Trophoblast cell (in vitro differentiated cells and primary cell): ENCODE measurements around the gene ANAPC5.
"Not testable (repeated sequence)": the region's sequence is repeated elsewhere in the genome, so short reads cannot be mapped to it uniquely, and the experiment has no call there.

Experiments used
- DNase-seq, 2 donors: peaks; one replicate each; pipeline ENCODE4 v3.0.0-alpha.2; 2016
- H2AFZ ChIP-seq: 2 replicates; pipeline ENCODE4 v1.6.1; 2013; ENCODE audit warnings: low read length, moderate library complexity, mild to moderate bottlenecking; ENCODE audit not compliant: insufficient read depth, poor library complexity
- H2AK5ac ChIP-seq: 2 replicates; pipeline ENCODE4 v1.6.1; 2013; ENCODE audit warnings: mild to moderate bottlenecking, low read length
- H2BK120ac ChIP-seq: 2 replicates; pipeline ENCODE4 v1.6.1; 2013; ENCODE audit warnings: low read length, mild to moderate bottlenecking, moderate library complexity; ENCODE audit not compliant: insufficient read depth, poor library complexity
- H2BK12ac ChIP-seq: 2 replicates; pipeline ENCODE4 v1.6.1; 2013; ENCODE audit warnings: mild to moderate bottlenecking, low read length, moderate library complexity
- H2BK5ac ChIP-seq: 2 replicates; pipeline ENCODE4 v1.6.1; 2013; ENCODE audit warnings: low read length, low read depth, moderate library complexity, mild to moderate bottlenecking; ENCODE audit not compliant: poor library complexity
- H3K14ac ChIP-seq: 2 replicates; pipeline ENCODE4 v1.6.1; 2013; ENCODE audit warnings: mild to moderate bottlenecking, low read length
- H3K18ac ChIP-seq: 2 replicates; pipeline ENCODE4 v1.6.1; 2013; ENCODE audit warnings: mild to moderate bottlenecking, low read length
- H3K23ac ChIP-seq: 2 replicates; pipeline ENCODE4 v1.6.1; 2013; ENCODE audit warnings: low read length
- H3K27ac ChIP-seq: 2 replicates; pipeline ENCODE4 v1.5.1; 2013; ENCODE audit warnings: low read depth, mild to moderate bottlenecking, inconsistent platforms, low read length, moderate library complexity
- H3K27me3 ChIP-seq: 2 replicates; pipeline ENCODE4 v1.6.1; 2013; ENCODE audit warnings: inconsistent platforms, mild to moderate bottlenecking, low read length, moderate library complexity; ENCODE audit not compliant: insufficient read depth
- H3K36me3 ChIP-seq, 2 experiments: 1 replicate in 1 of 2; 2 replicates in 1 of 2; pipeline ENCODE4 v1.6.1; 2013; ENCODE audit warnings: low read length in 2 of 2, mild to moderate bottlenecking in 2 of 2, moderate library complexity in 1 of 2; ENCODE audit not compliant: insufficient read depth in 2 of 2, control insufficient read depth in 1 of 2
- H3K4ac ChIP-seq: 2 replicates; pipeline ENCODE4 v1.6.1; 2013; ENCODE audit warnings: low read depth, mild to moderate bottlenecking, low read length, moderate library complexity
- H3K4me1 ChIP-seq, 2 experiments: 1 replicate in 1 of 2; 2 replicates in 1 of 2; pipeline ENCODE4 v1.6.1; 2013; ENCODE audit warnings: low read length in 2 of 2, mild to moderate bottlenecking in 2 of 2, moderate library complexity in 1 of 2; ENCODE audit not compliant: insufficient read depth in 2 of 2, control insufficient read depth in 1 of 2
- H3K4me2 ChIP-seq: 2 replicates; pipeline ENCODE4 v1.6.1; 2013; ENCODE audit warnings: inconsistent platforms, mild to moderate bottlenecking, low read length, moderate library complexity
- H3K4me3 ChIP-seq: 2 replicates; pipeline ENCODE4 v1.5.1; 2013; ENCODE audit warnings: mild to moderate bottlenecking, low read depth, low read length, inconsistent platforms
- H3K79me1 ChIP-seq: one replicate; pipeline ENCODE4 v1.6.1; 2013; ENCODE audit warnings: low read length
- H3K79me2 ChIP-seq: 2 replicates; pipeline ENCODE4 v1.6.1; 2013; ENCODE audit warnings: low read length, mild to moderate bottlenecking; ENCODE audit not compliant: control insufficient read depth, insufficient read depth, poor library complexity
- H3K9ac ChIP-seq: 2 replicates; pipeline ENCODE4 v1.6.1; 2013; ENCODE audit warnings: mild to moderate bottlenecking, low read length
- H3K9me3 ChIP-seq: 2 replicates; pipeline ENCODE4 v1.6.1; 2013; ENCODE audit warnings: low read depth, mild to moderate bottlenecking, control low read depth, inconsistent platforms, low read length; ENCODE audit not compliant: insufficient read depth
- H4K12ac ChIP-seq: 2 replicates; pipeline ENCODE4 v1.6.1; 2013; ENCODE audit warnings: low read depth, mild to moderate bottlenecking, low read length, moderate library complexity
- H4K8ac ChIP-seq: 2 replicates; pipeline ENCODE4 v1.6.1; 2013; ENCODE audit warnings: low read depth, mild to moderate bottlenecking, low read length, moderate library complexity
- H4K91ac ChIP-seq: one replicate; pipeline ENCODE4 v1.6.1; 2013; ENCODE audit warnings: low read depth, mild to moderate bottlenecking, low read length, moderate library complexity
- WGBS: extraction: QIAGEN DNeasy Blood & Tissue Kit; methylation state at CpG from one replicate; pipeline ENCODE4 v1.1.7; 2013; ENCODE audit warnings: missing lambda C conversion rate; ENCODE audit not compliant: insufficient read length, insufficient coverage; ENCODE audit errors: extremely low coverage; 5-methylcytosine and 5-hydroxymethylcytosine counted together

The ANAPC5 gene

GRCh38 chr12:121379945-121380344 lies 27.7 kb upstream of the ANAPC5 start:
- H3K79me2 ChIP-seq: no peaks in the 10 kb centered on the region
- no peak for DNase-seq
- H3K27me3 ChIP-seq: no peaks in the 10 kb centered on the region
- H2BK12ac ChIP-seq: no peak overlapping the region
- H3K4me2 ChIP-seq: no peak overlapping the region
- H4K91ac ChIP-seq: no peak overlapping the region
- no peak overlapping the region for H3K4me3 ChIP-seq
- no peaks in the 10 kb centered on the region for H3K9me3 ChIP-seq
- H3K9ac ChIP-seq: no peak overlapping the region
- no peaks in the 10 kb centered on the region for H3K4me1 ChIP-seq
- no peak overlapping the region for H3K4ac ChIP-seq
- H2AK5ac ChIP-seq: no peak overlapping the region
- no peak overlapping the region for H4K12ac ChIP-seq
- no peaks in the 10 kb centered on the region for H3K79me1 ChIP-seq
- H2BK5ac ChIP-seq: no peak overlapping the region
- H3K36me3 ChIP-seq: no peaks in the 10 kb centered on the region
- H3K18ac ChIP-seq: no peak overlapping the region
- no peak overlapping the region for H3K23ac ChIP-seq
- no peak overlapping the region for H3K27ac ChIP-seq
- no peak overlapping the region for H3K14ac ChIP-seq
- no CpG with 5 or more reads among the region's 10 CpGs for WGBS
- no peak overlapping the region for H2BK120ac ChIP-seq
- no peak overlapping the region for H4K8ac ChIP-seq
- no peak overlapping the region for H2AFZ ChIP-seq

DNA sequence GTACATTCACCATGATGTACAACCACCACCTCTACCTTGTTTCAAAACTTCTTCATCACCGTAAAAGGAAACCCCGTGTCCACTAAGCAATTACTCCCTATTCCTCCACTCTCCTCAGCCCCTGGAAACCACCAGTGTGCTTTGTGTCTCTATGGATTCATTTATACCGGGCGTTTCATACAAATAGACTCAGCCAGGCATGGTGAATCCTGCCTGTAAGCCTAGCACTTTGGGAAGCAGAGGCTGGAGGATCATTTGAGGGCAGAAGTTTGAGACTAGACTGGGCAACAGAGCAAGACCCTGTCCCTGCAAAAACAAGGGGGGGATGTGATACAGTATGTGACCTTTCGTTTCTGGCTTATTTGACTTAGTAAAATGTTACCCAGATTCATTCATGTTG lies 26.5 kb upstream of the ANAPC5 start:
- Histone ChIP-seq H3K36me3 (no peaks in the 10 kb centered on the region), H4K8ac (no peak overlapping the region)
- no CpG with 5 or more reads among the region's 5 CpGs for WGBS

GRCh38 chr12:121376754-121377697 lies 24.8 kb upstream of the ANAPC5 start:
- H3K79me1 ChIP-seq: no peaks in the 10 kb centered on the region
- H2BK12ac ChIP-seq: no peak overlapping the region
- no peak for DNase-seq
- no peak overlapping the region for H3K18ac ChIP-seq
- H4K8ac ChIP-seq: no peak overlapping the region
- H2AK5ac ChIP-seq: no peak overlapping the region
- H2BK120ac ChIP-seq: no peak overlapping the region
- H3K79me2 ChIP-seq: no peaks in the 10 kb centered on the region
- no peak overlapping the region for H3K4me3 ChIP-seq
- no peak overlapping the region for H3K4me2 ChIP-seq
- H4K91ac ChIP-seq: no peak overlapping the region
- H3K36me3 ChIP-seq: no peaks in the 10 kb centered on the region
- H2AFZ ChIP-seq: no peak overlapping the region
- H3K9me3 ChIP-seq: no peaks in the 10 kb centered on the region
- no peaks in the 10 kb centered on the region for H3K27me3 ChIP-seq
- H4K12ac ChIP-seq: no peak overlapping the region
- H3K14ac ChIP-seq: no peak overlapping the region
- H3K23ac ChIP-seq: no peak overlapping the region
- WGBS: no CpG with 5 or more reads among the region's 8 CpGs
- H3K4me1 ChIP-seq: no peaks in the 10 kb centered on the region
- no peak overlapping the region for H3K27ac ChIP-seq
- H3K9ac ChIP-seq: no peak overlapping the region
- no peak overlapping the region for H2BK5ac ChIP-seq
- H3K4ac ChIP-seq: no peak overlapping the region

More for the DNA sequence above, 26.5 kb upstream of the ANAPC5 start:
- Histone ChIP-seq H3K9ac (no peak overlapping the region), H3K79me2 (no peaks in the 10 kb centered on the region), H4K12ac (no peak overlapping the region), H3K4me2 (no peak overlapping the region), H3K18ac (no peak overlapping the region), H2BK120ac (no peak overlapping the region), H2BK12ac (no peak overlapping the region), H3K23ac (no peak overlapping the region), H3K27me3 (no peaks in the 10 kb centered on the region), H2AK5ac (no peak overlapping the region), H2AFZ (no peak overlapping the region), H3K79me1 (no peaks in the 10 kb centered on the region), H4K91ac (no peak overlapping the region), H3K14ac (no peak overlapping the region), H3K27ac (no peak overlapping the region), H3K4me1 (no peaks in the 10 kb centered on the region), H3K4me3 (no peak overlapping the region), H3K9me3 (no peaks in the 10 kb centered on the region), H3K4ac (no peak overlapping the region), H2BK5ac (no peak overlapping the region)
- DNase-seq: no peak

DNA sequence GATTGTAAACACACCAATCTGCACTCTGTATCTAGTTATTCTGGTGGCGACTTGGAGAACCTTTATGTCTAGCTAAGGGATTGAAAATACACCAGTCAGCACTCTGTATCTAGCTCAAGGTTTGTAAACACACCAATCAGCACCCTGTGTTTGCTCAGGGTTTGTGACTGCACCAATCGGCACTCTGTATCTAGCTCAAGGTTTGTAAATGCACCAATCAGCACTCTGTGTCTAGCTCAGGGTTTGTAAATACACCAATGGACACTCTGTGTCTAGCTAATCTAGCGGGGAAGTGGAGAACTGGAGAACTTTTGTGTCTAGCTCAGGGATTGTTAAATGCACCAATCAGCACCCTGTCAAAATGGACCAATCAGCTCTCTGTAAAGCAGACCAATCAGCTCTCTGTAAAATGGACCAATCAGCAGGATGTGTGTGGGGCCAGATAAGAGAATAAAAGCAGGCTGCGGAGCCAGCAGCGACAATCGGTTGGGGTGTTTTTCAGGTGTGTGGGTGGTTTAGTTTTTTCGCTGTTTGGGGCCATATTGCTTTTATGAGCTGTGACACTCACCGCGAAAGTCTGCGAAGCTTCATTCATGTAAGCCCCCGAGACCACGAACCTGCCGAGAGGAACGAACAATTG lies 22.9 kb upstream of the ANAPC5 start:
- WGBS: no CpG with 5 or more reads among the region's 14 CpGs
- H3K36me3 ChIP-seq, H3K9me3 ChIP-seq, H2AFZ ChIP-seq, H3K23ac ChIP-seq, DNase-seq, H3K18ac ChIP-seq, H2BK5ac ChIP-seq, H3K9ac ChIP-seq, H4K91ac ChIP-seq, H3K4me2 ChIP-seq, H4K8ac ChIP-seq, H3K79me1 ChIP-seq, H2BK120ac ChIP-seq, H3K4ac ChIP-seq, H4K12ac ChIP-seq, H3K14ac ChIP-seq, H3K27ac ChIP-seq, H3K4me3 ChIP-seq, H2BK12ac ChIP-seq, H3K27me3 ChIP-seq, H3K79me2 ChIP-seq, H3K4me1 ChIP-seq, H2AK5ac ChIP-seq: not testable (repeated sequence)
